GM21526 (cell line): Measurements from ENCODE around the gene AKNA.

Experiments used
- ATAC-seq: cut with Tn5 transposase; IDR thresholded peaks from one replicate; pipeline ENCODE4 v1.9.1; 2021; ENCODE audit warnings: moderate library complexity; ENCODE audit not compliant: unreplicated experiment, low FRiP score

Gene AKNA

GRCh38 chr9:114396558-114397218 lies 8.9 kb upstream of the AKNA start:
- no peak for ATAC-seq

DNA sequence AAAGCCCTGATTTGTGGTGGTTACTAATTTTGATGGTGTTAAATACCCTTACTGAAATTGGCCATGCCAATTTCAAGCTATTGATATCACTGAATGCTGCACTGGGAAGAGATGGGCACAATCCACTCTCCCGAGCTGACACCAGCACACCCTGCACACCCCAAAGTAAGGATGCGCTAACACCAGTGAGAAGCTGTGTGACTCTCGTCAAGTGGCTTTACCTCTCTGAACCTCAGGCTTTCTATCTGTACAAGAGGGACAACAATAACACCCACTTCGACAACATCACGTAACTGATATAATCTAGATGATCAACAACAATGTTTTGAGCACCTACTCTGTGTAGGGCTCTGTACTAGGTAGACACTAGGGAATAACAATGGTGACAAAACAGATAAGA lies 8.0 kb upstream of the AKNA start:
- ATAC-seq: no peak

GRCh38 chr9:114395334-114395617 lies 7.5 kb upstream of the AKNA start:
- ATAC-seq: no peak

DNA sequence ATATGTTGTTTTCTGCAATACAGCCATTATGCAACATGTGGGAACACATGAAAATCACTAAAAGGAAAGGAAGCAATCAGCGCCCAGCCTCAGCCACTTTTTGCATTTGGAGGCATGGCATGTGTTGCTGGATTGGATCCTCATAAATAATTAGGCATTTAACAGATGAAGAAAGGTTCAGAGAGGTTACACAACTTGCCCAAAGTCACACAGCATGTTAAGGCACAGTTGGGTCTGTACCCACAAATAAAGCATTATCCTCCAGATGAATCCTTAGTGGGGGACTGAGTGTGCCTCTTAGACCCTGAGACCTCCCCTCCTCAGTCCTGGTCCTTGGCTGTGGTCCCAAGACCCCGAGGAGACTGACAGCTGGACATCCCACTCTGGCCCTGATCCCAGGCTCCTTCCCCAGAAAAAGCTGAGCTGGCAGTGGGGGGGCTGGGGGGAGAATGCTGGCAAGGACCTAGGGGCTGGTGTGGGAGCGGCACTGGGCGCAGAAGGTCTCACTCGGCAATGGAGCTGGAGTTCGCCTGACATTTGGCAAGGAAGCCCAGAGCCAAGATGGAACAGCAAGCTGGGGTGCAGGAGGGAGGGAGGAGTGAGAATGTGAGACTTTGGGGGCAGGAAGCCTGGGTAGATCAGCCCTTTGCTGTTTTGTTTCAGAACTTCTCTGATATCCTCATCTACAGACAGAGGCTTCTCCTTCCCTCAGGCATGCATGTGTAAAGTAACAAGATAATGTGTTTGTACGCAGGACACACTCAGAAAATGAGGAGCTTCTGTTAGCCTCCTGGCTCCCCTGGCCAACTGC lies 6.9 kb upstream of the AKNA start:
- ATAC-seq: no peak

- no peak for ATAC-seq
Observed at GRCh38 chr9:114392749-114393112, 4.9 kb upstream of the AKNA start.

- ATAC-seq: no peak
Observed at GRCh38 chr9:114390952-114391351, 3.2 kb upstream of the AKNA start.

DNA sequence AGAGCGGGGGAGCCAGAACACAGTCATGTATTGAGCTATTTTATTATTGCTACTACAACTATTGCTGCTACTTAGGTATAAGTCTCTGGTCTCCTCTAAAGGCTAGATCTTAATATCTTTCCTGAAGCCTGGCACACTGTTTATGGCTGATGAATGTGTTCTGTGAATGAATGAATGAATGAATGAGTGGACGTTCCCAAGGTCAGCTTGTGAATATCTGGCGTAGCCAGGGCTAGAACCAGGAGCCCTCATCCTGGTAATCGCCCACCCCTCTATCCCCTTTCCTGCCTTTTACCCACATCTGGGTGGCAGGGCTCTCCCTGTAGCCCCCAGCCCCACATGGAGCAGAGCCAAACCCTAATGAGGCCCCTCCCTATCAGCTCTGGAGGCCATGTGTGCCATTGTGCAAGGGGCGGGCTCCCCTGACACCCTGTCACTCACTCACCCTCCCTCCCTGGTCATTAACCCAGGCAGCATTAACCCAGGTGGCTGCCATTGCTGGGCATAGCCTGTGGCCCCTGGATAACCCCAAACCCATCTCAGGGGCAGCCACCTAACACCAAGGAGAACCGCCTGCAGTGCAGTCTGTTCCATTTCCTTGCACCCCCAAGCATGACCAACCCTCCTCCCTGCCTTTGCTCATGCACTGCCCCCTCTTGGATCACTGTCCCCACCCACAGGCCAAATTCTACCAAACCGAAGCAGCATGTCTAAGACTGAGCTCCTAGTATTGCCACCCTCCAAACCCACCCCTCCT lies 2.0 kb upstream of the AKNA start:
- ATAC-seq: no peak

DNA sequence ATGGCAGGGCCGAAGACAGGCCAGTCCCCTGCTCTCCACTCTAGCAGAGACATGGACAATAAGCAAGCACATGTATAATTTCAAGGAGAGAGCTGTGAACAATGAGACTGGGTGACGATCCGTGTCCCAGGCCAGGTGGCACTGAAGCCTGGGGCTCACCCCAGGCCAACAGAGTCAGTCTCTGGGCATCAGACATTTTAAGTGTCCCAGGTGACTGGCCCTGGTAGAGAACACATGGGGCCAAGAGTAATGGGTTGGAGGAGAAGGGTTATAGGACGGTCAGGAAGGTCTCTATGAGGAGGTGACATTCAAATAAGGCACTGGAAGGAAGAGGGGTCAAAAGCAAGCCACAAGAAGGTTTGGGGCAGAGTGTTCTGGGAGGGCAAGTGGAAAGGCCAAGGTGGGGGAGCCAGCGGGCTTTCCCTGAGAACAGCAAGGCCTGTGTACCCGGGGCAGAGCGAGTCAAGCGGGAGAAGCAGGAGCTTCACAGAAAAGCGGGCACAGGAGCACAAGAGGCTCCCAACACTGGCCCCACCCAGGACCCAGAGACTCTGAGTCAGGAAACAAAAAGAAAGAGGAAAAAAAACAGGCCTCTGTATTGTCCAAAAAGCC lies 1.1 kb upstream of the AKNA start:
- no peak for ATAC-seq

- no peak for ATAC-seq
Observed at GRCh38 chr9:114388357-114388682, 538 bp upstream of the AKNA start.

GRCh38 chr9:114386886-114387679 lies 699 bp downstream of the AKNA start:
- no peak for ATAC-seq

DNA sequence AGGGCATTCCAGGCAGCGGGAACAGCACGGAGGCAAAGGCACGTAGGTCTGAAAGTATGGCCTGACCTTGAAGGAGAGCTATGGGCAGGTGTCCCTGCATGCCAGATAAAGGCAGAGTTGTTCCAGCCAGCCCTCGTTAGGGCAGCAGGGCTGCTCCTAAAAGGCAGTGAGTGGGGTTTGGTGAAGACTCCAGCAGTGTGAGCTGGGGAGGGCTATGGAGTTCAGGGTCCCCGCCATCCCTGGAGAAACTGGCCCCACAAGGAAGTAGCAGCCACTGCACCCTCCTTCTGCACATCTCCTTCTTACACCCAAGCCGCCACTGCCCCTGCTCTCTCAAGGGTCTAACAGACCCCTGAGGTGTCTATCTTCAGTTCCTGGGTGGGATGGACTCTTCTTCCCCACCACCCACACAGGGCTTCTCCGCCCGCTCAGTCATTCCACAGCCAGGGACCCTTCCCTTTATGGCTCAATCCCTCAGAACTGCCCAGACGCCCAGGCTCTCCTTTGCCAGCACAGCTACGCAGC lies 1.4 kb downstream of the AKNA start:
- no peak for ATAC-seq

DNA sequence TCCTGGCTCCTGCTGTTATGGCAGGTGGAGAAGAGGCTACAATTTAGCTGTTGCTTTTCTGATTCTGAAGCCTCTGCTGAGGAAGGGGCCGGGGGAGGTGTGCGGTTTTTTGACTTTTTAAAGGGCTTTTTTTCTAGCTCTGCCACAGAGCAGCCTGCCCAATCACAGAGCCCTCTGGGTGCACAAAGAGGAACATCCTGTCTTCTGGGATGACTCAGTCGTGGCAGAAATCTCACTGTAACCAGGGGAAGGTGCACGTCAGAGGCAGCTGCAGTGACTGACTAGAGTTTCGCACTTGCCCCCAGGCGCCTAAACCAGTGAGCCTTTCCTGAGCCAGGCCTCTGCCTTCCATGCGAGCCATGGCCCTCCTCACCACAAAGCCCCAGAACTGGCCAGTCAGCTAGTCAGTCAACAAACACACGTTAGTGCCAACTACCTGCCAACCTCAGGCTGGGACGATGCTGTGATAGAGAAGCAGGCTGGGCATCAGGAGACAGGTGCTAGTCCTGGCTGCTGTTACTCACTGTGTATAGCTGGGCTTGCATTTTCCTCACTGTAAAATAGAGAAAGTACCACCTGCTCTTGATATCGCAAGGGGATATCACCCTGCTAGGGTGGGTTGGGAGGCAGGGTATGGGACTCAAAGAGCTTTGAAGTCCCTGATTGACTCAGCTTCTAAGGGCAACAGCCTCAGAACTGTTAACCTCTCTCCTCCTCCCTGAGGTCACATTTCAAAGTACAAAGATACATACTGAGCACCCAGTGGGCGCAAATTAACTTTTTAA lies 2.2 kb downstream of the AKNA start:
- ATAC-seq: peak; percentile 84

DNA sequence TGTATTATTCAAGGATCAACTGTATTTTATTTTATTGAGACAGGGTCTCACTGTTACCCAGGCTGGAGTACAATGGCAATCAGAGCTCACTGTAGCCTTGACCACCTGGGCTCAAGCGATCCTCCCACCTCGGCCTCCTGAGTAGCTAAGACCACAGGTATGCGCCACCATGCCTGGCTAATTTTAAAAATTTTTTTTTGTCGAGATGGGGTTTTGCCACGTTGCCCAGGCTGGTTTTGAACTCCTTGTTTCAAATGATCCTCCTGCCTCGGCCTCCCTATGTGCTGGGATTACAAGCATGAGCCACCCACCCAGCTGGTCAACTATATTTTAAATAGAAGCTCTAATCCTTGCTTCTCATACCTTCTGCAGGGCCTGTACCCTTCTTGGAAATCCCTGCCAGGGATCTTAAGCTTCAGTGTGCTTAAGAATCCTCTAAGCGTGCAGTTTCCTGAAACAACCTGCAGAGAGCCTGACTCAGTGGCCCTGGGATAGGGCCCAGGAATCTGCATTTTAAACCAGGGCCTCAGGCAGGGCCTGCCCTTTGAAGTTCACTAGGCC lies 2.9 kb downstream of the AKNA start:
- ATAC-seq: no peak

DNA sequence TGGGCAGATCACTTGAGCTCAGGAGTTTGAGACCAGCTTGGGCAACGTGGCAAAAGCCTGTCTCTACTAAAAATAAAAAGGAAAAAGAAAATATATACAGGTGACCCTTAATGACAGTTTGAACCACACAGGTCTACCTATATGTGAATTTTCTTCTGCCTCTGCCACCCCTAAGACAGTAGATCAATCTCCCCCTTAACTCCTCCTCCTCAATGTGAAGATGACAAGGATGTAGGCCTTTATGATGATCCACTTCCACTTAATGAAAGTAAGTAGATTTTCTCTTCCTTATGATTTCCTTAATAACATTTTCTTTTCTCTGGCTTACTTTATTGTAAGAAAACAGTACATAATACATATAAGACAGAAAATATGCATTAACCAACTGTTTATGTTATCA lies 3.4 kb downstream of the AKNA start:
- no peak for ATAC-seq

GRCh38 chr9:114383521-114384231 lies 4.1 kb downstream of the AKNA start:
- ATAC-seq: no peak

- ATAC-seq: no peak
Observed at GRCh38 chr9:114382699-114383520, 4.9 kb downstream of the AKNA start.

- no peak for ATAC-seq
Observed at GRCh38 chr9:114378883-114379282, 8.9 kb downstream of the AKNA start.

DNA sequence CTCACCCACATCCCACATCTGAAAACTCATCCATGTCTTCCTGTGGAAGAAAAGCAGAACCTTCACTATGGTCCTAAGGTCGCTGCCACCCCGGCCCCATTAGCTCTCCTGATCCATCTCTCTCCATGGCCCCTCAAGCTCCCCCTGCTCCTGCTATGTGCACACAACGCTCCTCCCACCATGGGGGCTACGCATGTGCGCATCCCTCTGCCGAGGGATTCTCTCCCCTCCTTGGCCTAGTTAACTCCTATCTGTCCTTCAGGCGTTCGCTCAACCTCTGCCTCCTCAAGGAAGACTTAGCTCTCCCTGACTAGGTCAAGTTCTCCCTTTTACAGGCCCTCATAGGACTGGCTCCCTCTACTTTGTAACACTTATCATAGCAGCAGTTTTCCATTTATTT lies 9.8 kb downstream of the AKNA start:
- ATAC-seq: no peak
